Ovary (tissue), 3 donors: ENCODE measurements around the gene CAPN9.

Experiments used
- EP300 ChIP-seq: sonication (generic); formaldehyde crosslinking; IDR thresholded peaks from one replicate; pipeline ENCODE4 v1.6.1; 2017; ENCODE audit warnings: antibody characterized with exemption
- POLR2A ChIP-seq: fragments of 450-650 bp; IDR thresholded peaks from one replicate; pipeline ENCODE4 v1.6.1; 2017; ENCODE audit warnings: antibody characterized with exemption, mild to moderate bottlenecking, moderate library complexity
- TF ChIP-seq, protein P1 (sequence below), 3 donors: fragments of 450-650 bp in 2 of 3; fragments of 200-600 bp in 1 of 3; IDR thresholded peaks; one replicate each; pipeline versions ENCODE4 v1.5.1 to v1.8.0; 2016 to 2022; ENCODE audit warnings: antibody characterized with exemption in 3 of 3, mild to moderate bottlenecking in 1 of 3
- donor health status: DM: no; HTN: no; CAD: no.

DNA sequence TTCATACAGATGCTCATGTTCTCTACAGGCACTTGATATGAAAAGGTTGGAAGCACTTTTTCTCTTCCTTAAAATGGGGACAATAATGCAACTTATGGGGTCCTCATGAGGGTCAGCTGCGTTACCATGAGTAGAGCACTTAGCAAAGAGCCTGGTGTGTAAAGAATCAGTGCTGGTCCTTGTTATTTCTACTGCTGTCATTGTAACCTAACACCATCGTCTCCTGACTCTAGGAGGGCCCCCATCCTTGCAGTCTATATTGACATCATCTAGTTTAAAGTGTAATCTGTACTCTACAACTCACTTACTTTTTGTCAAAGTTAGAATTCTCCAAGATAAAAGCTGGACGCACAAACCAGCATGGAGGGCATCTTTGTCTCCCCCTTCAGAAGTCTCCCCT, 2.4 kb downstream of the CAPN9 start:
- no peak for TF ChIP-seq POLR2A
- TF ChIP-seq, protein P1, sequence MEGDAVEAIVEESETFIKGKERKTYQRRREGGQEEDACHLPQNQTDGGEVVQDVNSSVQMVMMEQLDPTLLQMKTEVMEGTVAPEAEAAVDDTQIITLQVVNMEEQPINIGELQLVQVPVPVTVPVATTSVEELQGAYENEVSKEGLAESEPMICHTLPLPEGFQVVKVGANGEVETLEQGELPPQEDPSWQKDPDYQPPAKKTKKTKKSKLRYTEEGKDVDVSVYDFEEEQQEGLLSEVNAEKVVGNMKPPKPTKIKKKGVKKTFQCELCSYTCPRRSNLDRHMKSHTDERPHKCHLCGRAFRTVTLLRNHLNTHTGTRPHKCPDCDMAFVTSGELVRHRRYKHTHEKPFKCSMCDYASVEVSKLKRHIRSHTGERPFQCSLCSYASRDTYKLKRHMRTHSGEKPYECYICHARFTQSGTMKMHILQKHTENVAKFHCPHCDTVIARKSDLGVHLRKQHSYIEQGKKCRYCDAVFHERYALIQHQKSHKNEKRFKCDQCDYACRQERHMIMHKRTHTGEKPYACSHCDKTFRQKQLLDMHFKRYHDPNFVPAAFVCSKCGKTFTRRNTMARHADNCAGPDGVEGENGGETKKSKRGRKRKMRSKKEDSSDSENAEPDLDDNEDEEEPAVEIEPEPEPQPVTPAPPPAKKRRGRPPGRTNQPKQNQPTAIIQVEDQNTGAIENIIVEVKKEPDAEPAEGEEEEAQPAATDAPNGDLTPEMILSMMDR (IDR thresholded peaks at IDR 0.05), result no peak
- no peak for TF ChIP-seq EP300
